ENCODE measurements around the gene CMSS1.

The CMSS1 gene

DNA sequence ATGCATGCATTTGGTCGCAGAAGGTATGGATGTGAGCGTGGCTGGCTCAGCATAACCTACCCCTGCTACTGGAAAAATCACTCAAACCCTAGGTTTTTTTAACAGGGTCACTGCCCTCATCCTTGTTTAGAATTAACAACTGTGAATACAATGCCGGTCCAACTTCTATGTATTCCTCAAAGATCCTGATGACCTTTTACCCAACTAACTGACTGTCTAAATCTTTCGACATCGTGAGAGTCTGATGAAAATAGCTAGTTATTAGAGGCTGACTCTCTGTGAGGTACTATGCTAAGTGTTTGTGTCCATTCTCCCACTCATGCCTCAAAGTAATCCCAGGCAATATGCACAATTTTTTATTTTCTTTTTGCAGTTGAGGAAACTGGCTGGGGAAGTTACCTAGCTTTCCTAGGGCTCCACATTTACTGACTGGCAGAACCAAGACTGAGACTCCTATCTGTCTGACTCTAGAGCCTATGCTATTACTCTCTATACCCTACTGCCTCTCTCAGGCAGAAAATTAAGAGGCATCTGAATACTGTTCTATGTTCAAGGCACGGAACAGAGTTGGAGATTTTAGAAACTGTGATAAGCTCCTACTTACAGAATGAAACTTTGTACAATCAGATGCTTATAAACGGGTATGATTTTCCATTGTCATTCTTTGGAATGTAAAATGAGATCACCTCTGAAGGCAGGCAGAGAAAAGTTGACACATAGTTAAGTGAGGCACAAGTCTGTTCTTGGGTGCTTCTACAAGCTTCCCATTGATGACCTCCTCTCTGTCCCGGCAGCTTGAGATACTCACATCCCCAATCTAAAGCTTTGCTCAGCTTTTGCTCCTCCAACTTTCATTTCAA lies 240.3 kb downstream of the CMSS1 start:
- TF ChIP-seq, protein P1, sequence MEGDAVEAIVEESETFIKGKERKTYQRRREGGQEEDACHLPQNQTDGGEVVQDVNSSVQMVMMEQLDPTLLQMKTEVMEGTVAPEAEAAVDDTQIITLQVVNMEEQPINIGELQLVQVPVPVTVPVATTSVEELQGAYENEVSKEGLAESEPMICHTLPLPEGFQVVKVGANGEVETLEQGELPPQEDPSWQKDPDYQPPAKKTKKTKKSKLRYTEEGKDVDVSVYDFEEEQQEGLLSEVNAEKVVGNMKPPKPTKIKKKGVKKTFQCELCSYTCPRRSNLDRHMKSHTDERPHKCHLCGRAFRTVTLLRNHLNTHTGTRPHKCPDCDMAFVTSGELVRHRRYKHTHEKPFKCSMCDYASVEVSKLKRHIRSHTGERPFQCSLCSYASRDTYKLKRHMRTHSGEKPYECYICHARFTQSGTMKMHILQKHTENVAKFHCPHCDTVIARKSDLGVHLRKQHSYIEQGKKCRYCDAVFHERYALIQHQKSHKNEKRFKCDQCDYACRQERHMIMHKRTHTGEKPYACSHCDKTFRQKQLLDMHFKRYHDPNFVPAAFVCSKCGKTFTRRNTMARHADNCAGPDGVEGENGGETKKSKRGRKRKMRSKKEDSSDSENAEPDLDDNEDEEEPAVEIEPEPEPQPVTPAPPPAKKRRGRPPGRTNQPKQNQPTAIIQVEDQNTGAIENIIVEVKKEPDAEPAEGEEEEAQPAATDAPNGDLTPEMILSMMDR (IDR thresholded peaks at IDR 0.05; ENCODE audit: low read depth, low read length): no peak
- H3K4me3 ChIP-seq (replicated peaks in 1 of 2; ENCODE audit: low read depth in 2 of 2, low read length in 2 of 2): no peak overlapping the region
- DNase-seq (ENCODE audit: low read depth in 2 of 2): peak; percentile 47 to 56

DNA sequence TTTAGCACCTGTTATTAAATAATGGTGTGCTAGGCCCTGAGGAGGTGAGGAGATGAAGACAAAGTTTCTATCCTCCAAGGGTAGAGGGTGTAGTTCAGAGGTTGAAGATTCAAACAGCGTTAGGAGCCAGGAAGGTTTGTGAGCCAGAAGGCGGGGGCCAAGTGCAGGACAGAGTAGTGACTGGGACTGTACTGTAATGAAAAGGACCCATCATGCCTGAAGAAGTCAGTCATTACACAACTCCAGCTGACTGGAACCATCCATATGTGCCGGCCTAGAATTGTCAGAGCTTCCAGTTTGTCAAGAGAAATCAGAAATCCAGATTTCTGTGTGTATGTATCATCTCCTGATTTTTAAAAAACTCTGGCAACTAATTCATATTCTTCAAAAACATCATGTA lies 241.8 kb downstream of the CMSS1 start:
- H3K4me3 ChIP-seq (replicated peaks in 1 of 2; ENCODE audit: low read depth in 2 of 2, low read length in 2 of 2): no peak overlapping the region
- no peak for DNase-seq (ENCODE audit: low read depth in 2 of 2)
- TF ChIP-seq, protein P1 (IDR thresholded peaks at IDR 0.05; ENCODE audit: low read depth, low read length): no peak

DNA sequence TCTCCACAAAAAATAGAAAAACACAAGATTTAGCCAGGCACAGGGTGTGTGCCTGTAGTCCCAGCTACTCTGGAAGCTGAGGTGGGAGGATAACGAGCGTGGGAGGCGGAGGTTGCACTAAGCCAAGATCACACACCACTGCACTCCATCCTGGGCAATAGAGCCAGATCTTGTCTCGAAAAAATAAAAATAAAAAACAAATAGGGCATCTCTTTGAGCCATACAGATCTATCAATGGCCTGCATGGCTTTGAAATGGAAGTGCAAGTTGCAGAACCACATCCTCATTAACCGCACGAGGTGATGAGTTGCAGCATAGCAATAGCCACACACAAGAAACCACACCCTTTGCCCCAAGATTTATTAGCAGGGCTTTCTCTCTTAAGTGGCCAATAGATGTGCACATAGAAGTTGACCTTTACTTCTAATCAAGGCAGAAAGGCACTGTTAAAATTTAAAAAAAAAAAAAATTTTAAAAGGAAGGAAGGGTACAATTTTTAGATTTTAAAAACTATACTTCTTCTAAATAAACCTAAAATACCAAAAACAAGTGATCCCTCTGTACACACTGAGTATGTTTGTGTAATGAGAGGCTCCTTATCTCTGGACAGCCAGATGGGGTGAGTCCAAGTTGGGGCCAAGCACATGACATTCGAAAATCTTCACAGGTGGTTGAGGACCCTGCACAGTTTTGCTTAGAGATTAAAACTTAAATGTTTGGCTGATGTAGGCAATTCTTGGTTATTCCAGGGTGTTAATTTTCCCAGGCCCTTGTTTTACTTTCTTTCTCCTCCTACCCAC lies 243.2 kb downstream of the CMSS1 start:
- no peak for DNase-seq (ENCODE audit: low read depth in 2 of 2)
- TF ChIP-seq, protein P1 (IDR thresholded peaks at IDR 0.05; ENCODE audit: low read depth, low read length): no peak
- no peak overlapping the region for H3K4me3 ChIP-seq (replicated peaks in 1 of 2; ENCODE audit: low read depth in 2 of 2, low read length in 2 of 2)

DNA sequence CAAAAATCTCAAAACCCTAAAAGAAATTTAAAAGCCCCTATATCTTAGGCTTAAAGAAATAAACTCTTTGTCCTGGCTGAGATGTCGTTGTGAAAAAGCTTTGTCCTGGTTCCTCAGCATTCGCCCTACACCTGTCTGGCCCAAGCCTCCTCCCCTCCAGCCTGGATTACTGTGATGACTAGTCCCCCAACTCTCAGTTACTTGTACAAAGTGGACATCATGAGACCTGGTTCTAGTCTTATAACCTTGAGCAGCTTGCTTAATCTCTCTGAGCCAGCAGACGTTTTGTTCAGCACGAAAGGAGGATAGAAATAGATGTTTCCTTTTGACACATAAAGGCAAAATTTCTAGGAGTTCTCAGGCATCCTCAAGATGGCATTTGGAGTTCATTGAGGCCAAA lies 245.0 kb downstream of the CMSS1 start:
- no peak overlapping the region for H3K4me3 ChIP-seq (replicated peaks in 1 of 2; ENCODE audit: low read depth in 2 of 2, low read length in 2 of 2)
- DNase-seq (ENCODE audit: low read depth in 2 of 2): no peak
- TF ChIP-seq, protein P1 (IDR thresholded peaks at IDR 0.05; ENCODE audit: low read depth, low read length): no peak

DNA sequence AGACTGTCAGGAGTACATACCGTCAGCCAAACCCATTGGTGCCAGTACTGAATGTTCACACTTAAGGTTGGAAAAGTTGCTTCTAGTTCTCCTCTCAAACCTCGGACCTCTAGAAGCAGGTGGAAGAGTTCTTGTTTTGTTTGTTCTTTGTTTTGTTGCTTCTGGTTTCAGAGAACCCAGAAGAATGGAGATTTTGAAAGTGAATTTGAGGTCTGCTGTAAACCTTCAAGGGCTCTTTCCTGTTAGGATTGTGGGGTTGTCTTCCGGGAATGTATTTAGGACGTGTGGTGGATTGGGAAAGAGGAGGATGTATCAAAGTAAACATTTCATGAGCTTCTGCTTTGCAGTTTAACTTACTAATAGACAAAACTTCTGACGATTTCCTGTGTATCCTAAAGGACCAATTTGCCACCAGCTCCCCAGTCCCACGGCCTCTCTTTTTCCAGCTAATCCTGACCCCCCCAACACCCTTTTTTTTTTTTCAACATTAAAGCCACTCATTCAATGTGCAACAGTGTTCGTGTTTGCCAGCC lies 246.3 kb downstream of the CMSS1 start:
- TF ChIP-seq, protein P1 (IDR thresholded peaks at IDR 0.05; ENCODE audit: low read depth, low read length): no peak
- no peak overlapping the region for H3K4me3 ChIP-seq (replicated peaks in 1 of 2; ENCODE audit: low read depth in 2 of 2, low read length in 2 of 2)
- peak; percentile 49 to 57 for DNase-seq (ENCODE audit: low read depth in 2 of 2)

DNA sequence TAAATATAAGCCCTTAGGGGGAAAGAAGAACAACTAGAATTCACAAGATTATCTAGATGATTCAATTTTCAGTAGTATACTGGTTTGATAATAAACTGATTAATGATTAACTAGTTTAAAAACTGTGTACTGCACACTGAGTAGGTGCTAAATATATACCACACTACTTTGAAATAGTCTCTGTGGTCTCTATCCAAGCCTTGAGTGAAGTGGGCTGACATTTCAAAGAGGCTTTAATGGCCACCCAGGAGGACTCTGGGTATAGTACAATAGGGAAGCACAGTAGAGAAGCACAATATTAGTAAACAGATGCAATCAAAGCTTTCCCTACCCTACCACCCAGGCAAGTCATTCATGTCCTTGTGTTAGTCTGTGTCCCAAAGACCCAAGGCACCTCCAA lies 249.9 kb downstream of the CMSS1 start:
- no peak for DNase-seq (ENCODE audit: low read depth in 2 of 2)
- TF ChIP-seq, protein P1 (IDR thresholded peaks at IDR 0.05; ENCODE audit: low read depth, low read length): no peak
- H3K4me3 ChIP-seq (replicated peaks in 1 of 2; ENCODE audit: low read depth in 2 of 2, low read length in 2 of 2): no peak overlapping the region
